Measurements from ENCODE around the gene COL24A1.

Gene COL24A1

GRCh38 chr1:86069757-86070145 is 86.8 kb downstream of the COL24A1 start:
- no peaks in the 10 kb centered on the region for H3K36me3 ChIP-seq (ENCODE audit: control insufficient read depth, low read length)
- H3F3A ChIP-seq (ENCODE audit: control insufficient read depth, insufficient read depth), result no peaks in the 10 kb centered on the region
- no peaks in the 10 kb centered on the region for H3K4me1 ChIP-seq (ENCODE audit: control insufficient read depth, low read length)
- no peaks in the 10 kb centered on the region for H4K20me1 ChIP-seq (ENCODE audit: control insufficient read depth, insufficient read depth, low read depth, low read length)
- no peak overlapping the region for H3K27ac ChIP-seq (ENCODE audit: low read depth, low read length)
- no peaks in the 10 kb centered on the region for H3K9me3 ChIP-seq (ENCODE audit: control insufficient read depth, insufficient read depth, low read length)
- TF ChIP-seq CTCF (IDR thresholded peaks at IDR 0.05; ENCODE audit: low read depth, low read length, poor library complexity, severe bottlenecking) (no peak), EZH2phosphoT487 (IDR thresholded peaks at IDR 0.05; ENCODE audit: borderline replicate concordance, low read length) (no peak)
- no peaks in the 10 kb centered on the region for H3K79me2 ChIP-seq (ENCODE audit: control insufficient read depth, low read length)
- no peak overlapping the region for H3K4me3 ChIP-seq (ENCODE audit: low read length)
- no peaks in the 10 kb centered on the region for H3K27me3 ChIP-seq (ENCODE audit: control insufficient read depth, low read length)
- H3K4me2 ChIP-seq (ENCODE audit: low read length), result no peak overlapping the region
- no peaks in the 10 kb centered on the region for H3K9me2 ChIP-seq (replicated peaks; ENCODE audit: control insufficient read depth, low read length)

- Histone ChIP-seq H3K27me3 (ENCODE audit: control insufficient read depth, low read length) (no peaks in the 10 kb centered on the region), H3K36me3 (ENCODE audit: control insufficient read depth, low read length) (no peaks in the 10 kb centered on the region), H3F3A (ENCODE audit: control insufficient read depth, insufficient read depth) (no peaks in the 10 kb centered on the region), H3K27ac (ENCODE audit: low read depth, low read length) (no peak overlapping the region), H3K4me1 (ENCODE audit: control insufficient read depth, low read length) (no peaks in the 10 kb centered on the region), H3K4me2 (ENCODE audit: low read length) (no peak overlapping the region), H4K20me1 (ENCODE audit: control insufficient read depth, insufficient read depth, low read depth, low read length) (no peaks in the 10 kb centered on the region), H3K9me2 (replicated peaks; ENCODE audit: control insufficient read depth, low read length) (no peaks in the 10 kb centered on the region), H3K79me2 (ENCODE audit: control insufficient read depth, low read length) (no peaks in the 10 kb centered on the region), H3K9me3 (ENCODE audit: control insufficient read depth, insufficient read depth, low read length) (no peaks in the 10 kb centered on the region), H3K4me3 (ENCODE audit: low read length) (no peak overlapping the region)
- no peak for TF ChIP-seq CTCF (IDR thresholded peaks at IDR 0.05; ENCODE audit: low read depth, low read length, poor library complexity, severe bottlenecking)
- TF ChIP-seq EZH2phosphoT487 (IDR thresholded peaks at IDR 0.05; ENCODE audit: borderline replicate concordance, low read length), result no peak
Observed at GRCh38 chr1:86068841-86069756, 87.5 kb downstream of the COL24A1 start.

- H3K36me3 ChIP-seq (ENCODE audit: control insufficient read depth, low read length), result no peaks in the 10 kb centered on the region
- H3K9me3 ChIP-seq (ENCODE audit: control insufficient read depth, insufficient read depth, low read length), result no peaks in the 10 kb centered on the region
- TF ChIP-seq CTCF (IDR thresholded peaks at IDR 0.05; ENCODE audit: low read depth, low read length, poor library complexity, severe bottlenecking) (no peak), EZH2phosphoT487 (IDR thresholded peaks at IDR 0.05; ENCODE audit: borderline replicate concordance, low read length) (no peak)
- H4K20me1 ChIP-seq (ENCODE audit: control insufficient read depth, insufficient read depth, low read depth, low read length), result no peaks in the 10 kb centered on the region
- H3K79me2 ChIP-seq (ENCODE audit: control insufficient read depth, low read length), result no peaks in the 10 kb centered on the region
- H3K4me2 ChIP-seq (ENCODE audit: low read length), result no peak overlapping the region
- no peaks in the 10 kb centered on the region for H3K27me3 ChIP-seq (ENCODE audit: control insufficient read depth, low read length)
- no peak overlapping the region for H3K27ac ChIP-seq (ENCODE audit: low read depth, low read length)
- no peaks in the 10 kb centered on the region for H3F3A ChIP-seq (ENCODE audit: control insufficient read depth, insufficient read depth)
- H3K4me3 ChIP-seq (ENCODE audit: low read length), result no peak overlapping the region
- H3K4me1 ChIP-seq (ENCODE audit: control insufficient read depth, low read length), result no peaks in the 10 kb centered on the region
- H3K9me2 ChIP-seq (replicated peaks; ENCODE audit: control insufficient read depth, low read length), result no peaks in the 10 kb centered on the region
Observed at GRCh38 chr1:86068271-86068721, 88.3 kb downstream of the COL24A1 start.

Data from DOHH2 (cell line).